Measurements from ENCODE around the gene ADCY9. TPM values are rescaled to one million over a fixed set of nuclear protein-coding genes. Genes with fewer than 3 reads are reported as not detected.
"Not testable (repeated sequence)": the region's sequence is repeated elsewhere in the genome, so short reads cannot be mapped to it uniquely, and the experiment has no call there.

The ADCY9 gene
- total RNA-seq, 1 experiment from 2014 or later = 10.5 TPM

DNA sequence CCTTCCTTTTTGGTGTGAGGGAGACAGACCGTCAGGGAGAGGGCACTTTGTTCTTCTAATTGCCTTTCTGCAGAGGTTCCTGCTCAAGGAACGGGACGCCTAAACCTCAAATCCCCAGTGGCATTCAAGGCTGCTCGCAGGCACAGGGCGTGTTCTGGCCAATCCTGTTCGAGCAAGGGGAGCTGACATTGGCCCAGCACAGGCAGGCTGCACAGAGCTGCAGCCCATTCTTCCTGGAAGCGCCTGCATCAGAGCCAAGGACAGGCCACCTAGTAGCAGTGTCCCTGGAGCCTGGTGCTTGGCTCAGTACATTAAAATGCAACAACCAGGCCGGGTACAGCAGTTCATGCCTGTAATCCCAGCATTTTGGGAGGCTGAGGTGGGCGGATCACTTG, 163.5 kb downstream of the ADCY9 start:
- no peaks in the 10 kb centered on the region for H3K9me3 ChIP-seq (ENCODE audit: insufficient read depth, low read depth)
- H3K79me2 ChIP-seq (ENCODE audit: low read depth) = no peaks in the 10 kb centered on the region
- no TSS peak for BruUV-seq (replicated peaks)
- no peak overlapping the region for H2AFZ ChIP-seq
- POLR2A ChIA-PET (ENCODE audit: unreplicated experiment) = no interaction called here
- no peak overlapping the region for H3K4me2 ChIP-seq
- intact Hi-C loops (cut with micrococcal nuclease; ENCODE audit: unreplicated experiment) = no loop called here
- peaks cover 11% of the 10 kb centered on the region; the same call in 1 of the 2 replicates for H3K27me3 ChIP-seq (ENCODE audit: insufficient read depth, low read depth)
- DNase-seq = no peak
- H3K4me1 ChIP-seq (replicated peaks; ENCODE audit: insufficient read depth) = no peaks in the 10 kb centered on the region
- H3K4me3 ChIP-seq = no peak overlapping the region
- TF ChIP-seq EZH2 (IDR thresholded peaks at IDR 0.05; ENCODE audit: low read depth) = no peak
- TF ChIP-seq, protein P1, sequence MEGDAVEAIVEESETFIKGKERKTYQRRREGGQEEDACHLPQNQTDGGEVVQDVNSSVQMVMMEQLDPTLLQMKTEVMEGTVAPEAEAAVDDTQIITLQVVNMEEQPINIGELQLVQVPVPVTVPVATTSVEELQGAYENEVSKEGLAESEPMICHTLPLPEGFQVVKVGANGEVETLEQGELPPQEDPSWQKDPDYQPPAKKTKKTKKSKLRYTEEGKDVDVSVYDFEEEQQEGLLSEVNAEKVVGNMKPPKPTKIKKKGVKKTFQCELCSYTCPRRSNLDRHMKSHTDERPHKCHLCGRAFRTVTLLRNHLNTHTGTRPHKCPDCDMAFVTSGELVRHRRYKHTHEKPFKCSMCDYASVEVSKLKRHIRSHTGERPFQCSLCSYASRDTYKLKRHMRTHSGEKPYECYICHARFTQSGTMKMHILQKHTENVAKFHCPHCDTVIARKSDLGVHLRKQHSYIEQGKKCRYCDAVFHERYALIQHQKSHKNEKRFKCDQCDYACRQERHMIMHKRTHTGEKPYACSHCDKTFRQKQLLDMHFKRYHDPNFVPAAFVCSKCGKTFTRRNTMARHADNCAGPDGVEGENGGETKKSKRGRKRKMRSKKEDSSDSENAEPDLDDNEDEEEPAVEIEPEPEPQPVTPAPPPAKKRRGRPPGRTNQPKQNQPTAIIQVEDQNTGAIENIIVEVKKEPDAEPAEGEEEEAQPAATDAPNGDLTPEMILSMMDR (conservative IDR thresholded peaks at IDR 0.05) = no peak
- H3K9me2 ChIP-seq (ENCODE audit: insufficient read depth) = no peaks in the 10 kb centered on the region
- no peaks in the 10 kb centered on the region for H4K20me1 ChIP-seq (ENCODE audit: insufficient read depth)
- H3K36me3 ChIP-seq (ENCODE audit: low read depth) = no peaks in the 10 kb centered on the region
- H3F3A ChIP-seq (ENCODE audit: insufficient read depth, low read depth) = no peaks in the 10 kb centered on the region
- CTCF ChIA-PET = no interaction called here
- no peak overlapping the region for H3K27ac ChIP-seq

DNA sequence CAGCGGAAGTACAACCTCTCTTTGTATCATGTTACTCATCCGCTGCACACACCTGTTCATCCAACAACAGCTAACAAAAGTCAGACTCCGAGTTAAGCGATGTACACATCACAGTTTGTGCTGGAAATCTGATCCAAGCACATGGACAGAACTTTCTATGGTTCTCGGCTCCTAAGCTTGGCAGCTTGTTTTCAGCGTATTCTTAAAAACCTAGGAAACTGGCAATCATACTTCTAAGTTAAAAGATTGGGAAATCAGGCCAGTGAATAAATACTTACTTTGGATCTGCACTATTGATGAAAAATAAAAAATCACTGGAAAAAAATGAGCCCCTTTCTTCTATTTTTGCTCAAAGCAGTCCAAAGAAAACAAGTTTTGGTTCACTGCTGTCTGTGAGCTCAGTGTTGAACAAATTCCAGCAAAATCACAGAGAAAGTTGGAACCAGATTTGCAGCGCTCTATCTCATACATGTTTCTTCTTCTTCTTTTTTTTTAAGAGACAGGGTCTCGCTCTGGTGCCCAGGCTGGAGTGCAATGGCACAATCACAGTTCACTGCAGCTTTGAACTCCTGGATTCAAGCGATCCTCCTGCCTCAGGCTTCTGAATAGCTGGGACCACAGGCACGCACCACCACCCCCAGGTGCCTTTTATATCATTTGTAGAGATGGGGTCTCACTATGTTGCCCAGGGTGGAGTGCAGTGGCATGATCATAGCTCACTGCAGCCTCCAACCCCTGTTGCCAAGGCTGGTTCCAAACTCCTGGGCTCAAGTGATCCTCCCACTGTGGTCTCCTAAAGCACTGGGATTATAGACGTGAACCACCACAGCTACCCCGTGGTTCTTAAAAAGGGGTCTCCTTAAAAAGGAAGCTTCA, 164.1 kb downstream of the ADCY9 start:
- no peak overlapping the region for H3K4me3 ChIP-seq
- no peaks in the 10 kb centered on the region for H3K9me3 ChIP-seq (ENCODE audit: insufficient read depth, low read depth)
- no peak overlapping the region for H2AFZ ChIP-seq
- H3K4me1 ChIP-seq (replicated peaks; ENCODE audit: insufficient read depth) = no peaks in the 10 kb centered on the region
- BruUV-seq (replicated peaks) = no TSS peak
- no peak overlapping the region for H3K4me2 ChIP-seq
- CTCF ChIA-PET = no interaction called here
- no peaks in the 10 kb centered on the region for H4K20me1 ChIP-seq (ENCODE audit: insufficient read depth)
- H3K36me3 ChIP-seq (ENCODE audit: low read depth) = no peaks in the 10 kb centered on the region
- peaks cover 11% of the 10 kb centered on the region; the same call in 1 of the 2 replicates for H3K27me3 ChIP-seq (ENCODE audit: insufficient read depth, low read depth)
- no peaks in the 10 kb centered on the region for H3K79me2 ChIP-seq (ENCODE audit: low read depth)
- intact Hi-C loops (cut with micrococcal nuclease; ENCODE audit: unreplicated experiment) = no loop called here
- H3K9me2 ChIP-seq (ENCODE audit: insufficient read depth) = no peaks in the 10 kb centered on the region
- TF ChIP-seq, protein P1 (conservative IDR thresholded peaks at IDR 0.05) = no peak
- no peak for TF ChIP-seq EZH2 (IDR thresholded peaks at IDR 0.05; ENCODE audit: low read depth)
- DNase-seq = no peak
- POLR2A ChIA-PET (ENCODE audit: unreplicated experiment) = no interaction called here
- H3F3A ChIP-seq (ENCODE audit: insufficient read depth, low read depth) = no peaks in the 10 kb centered on the region
- no peak overlapping the region for H3K27ac ChIP-seq

DNA sequence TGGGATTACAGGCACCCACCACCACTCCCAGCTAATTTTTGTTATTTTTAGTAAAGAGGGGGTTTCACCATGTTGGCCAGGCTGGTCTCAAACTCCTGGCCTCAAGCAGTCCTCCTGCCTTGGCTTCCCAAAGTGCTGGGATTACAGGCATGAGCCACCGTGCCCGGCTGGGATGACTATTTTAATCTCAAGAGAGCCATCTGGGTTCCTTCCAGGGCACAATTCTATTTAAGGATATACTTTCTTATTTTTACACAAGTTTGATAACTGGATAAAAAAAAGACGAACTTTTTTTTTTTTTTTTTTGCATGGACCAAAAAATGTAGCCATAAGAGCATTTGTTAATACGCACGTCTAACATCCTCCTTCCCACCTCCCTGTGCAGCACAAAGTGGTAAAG, 164.9 kb downstream of the ADCY9 start:
- H3K27me3 ChIP-seq (ENCODE audit: insufficient read depth, low read depth) = peaks cover 11% of the 10 kb centered on the region; the same call in 1 of the 2 replicates
- CTCF ChIA-PET; H3K4me2 ChIP-seq; H3K36me3 ChIP-seq (ENCODE audit: low read depth); H4K20me1 ChIP-seq (ENCODE audit: insufficient read depth); DNase-seq; H3K4me1 ChIP-seq (replicated peaks; ENCODE audit: insufficient read depth); H3K79me2 ChIP-seq (ENCODE audit: low read depth); H3K9me2 ChIP-seq (ENCODE audit: insufficient read depth); POLR2A ChIA-PET (ENCODE audit: unreplicated experiment); H3F3A ChIP-seq (ENCODE audit: insufficient read depth, low read depth); H3K9me3 ChIP-seq (ENCODE audit: insufficient read depth, low read depth); H3K4me3 ChIP-seq; H3K27ac ChIP-seq; BruUV-seq (replicated peaks); H2AFZ ChIP-seq; intact Hi-C loops (cut with micrococcal nuclease; ENCODE audit: unreplicated experiment): not testable (repeated sequence)

All from PC-9 (cell line).